HEK293 (cell line): ENCODE results near the gene NTF4.

Source experiments
- CTCF ChIA-PET: fragments of 350-600 bp; formaldehyde crosslinking; extraction: SDS; loops from one replicate; lab custom pipeline; 2021; ENCODE audit warnings: antibody characterized with exemption; lab: Yijun Ruan, JAX
- POLR2A ChIA-PET: fragments of 300-600 bp; formaldehyde crosslinking; extraction: SDS; loops from one replicate; lab custom pipeline; 2020; ENCODE audit warnings: antibody characterized with exemption, inconsistent platforms; lab: Yijun Ruan, JAX
- H3K27ac ChIP-seq: fragments of 200-500 bp; sonication (Bioruptor generic); 2 replicates; pipeline ENCODE4 v1.5.1; 2014; ENCODE audit warnings: low read depth, low read length, control low read depth, inconsistent platforms; ENCODE audit errors: extremely low read depth
- H3K36me3 ChIP-seq, 2 experiments: fragments of 200-500 bp in 1 of 2; sonication (Bioruptor generic) in 1 of 2; 1 replicate in 1 of 2; 2 replicates in 1 of 2; pipeline ENCODE4 v1.5.1; 2014 to 2017; ENCODE audit warnings: inconsistent platforms in 2 of 2, low read length in 2 of 2; ENCODE audit not compliant: control insufficient read depth in 2 of 2, insufficient read depth in 1 of 2
- H3K4me1 ChIP-seq: fragments of 200-500 bp; sonication (Bioruptor generic); 2 replicates; pipeline ENCODE4 v1.5.1; 2014; ENCODE audit warnings: mild to moderate bottlenecking, low read length, inconsistent platforms; ENCODE audit not compliant: control insufficient read depth, insufficient read depth
- H3K4me3 ChIP-seq: 2 replicates; pipeline ENCODE4 v1.5.1; 2011; ENCODE audit warnings: low read depth, mild to moderate bottlenecking, control low read depth, low read length, moderate library complexity
- H3K9me3 ChIP-seq: fragments of 200-500 bp; sonication (Bioruptor generic); 2 replicates; pipeline ENCODE4 v1.5.1; 2014; ENCODE audit warnings: low read depth, low read length, inconsistent platforms; ENCODE audit not compliant: control insufficient read depth, insufficient read depth
- GLIS1 ChIP-seq: fragments of 450-650 bp; formaldehyde crosslinking; IDR thresholded peaks from 2 replicates; pipeline ENCODE4 v1.5.1; 2016; ENCODE audit warnings: missing biosample characterization, missing genetic modification characterization
- GLIS2 ChIP-seq: fragments of 450-650 bp; formaldehyde crosslinking; IDR thresholded peaks from 2 replicates; pipeline ENCODE4 v1.5.1; 2016; ENCODE audit warnings: missing biosample characterization, missing genetic modification characterization
- HOXC10 ChIP-seq: sonication (generic); formaldehyde crosslinking; IDR thresholded peaks from 2 replicates; pipeline ENCODE4 v1.8.1; 2023; ENCODE audit warnings: mild to moderate bottlenecking, missing genetic modification reagents
- ZBTB6 ChIP-seq: fragments of 450-650 bp; formaldehyde crosslinking; IDR thresholded peaks from 2 replicates; pipeline ENCODE4 v1.5.1; 2017; ENCODE audit warnings: missing biosample characterization, missing genetic modification characterization
- ZNF148 ChIP-seq: fragments of 450-650 bp; formaldehyde crosslinking; IDR thresholded peaks from 2 replicates; pipeline ENCODE4 v1.5.0; 2017; ENCODE audit warnings: missing biosample characterization, missing genetic modification characterization, borderline replicate concordance
- ZNF174 ChIP-seq: fragments of 450-650 bp; formaldehyde crosslinking; IDR thresholded peaks from 2 replicates; pipeline ENCODE4 v1.5.0; 2017; ENCODE audit warnings: missing biosample characterization, mild to moderate bottlenecking, missing genetic modification characterization
- ZNF18 ChIP-seq: fragments of 450-650 bp; formaldehyde crosslinking; IDR thresholded peaks from 2 replicates; pipeline ENCODE4 v1.5.1; 2016; ENCODE audit warnings: missing biosample characterization, missing genetic modification characterization
- ZNF341 ChIP-seq: fragments of 450-650 bp; formaldehyde crosslinking; IDR thresholded peaks from 2 replicates; pipeline ENCODE4; 2016; ENCODE audit warnings: low read depth, missing biosample characterization, missing genetic modification characterization
- ZNF426 ChIP-seq: fragments of 450-650 bp; formaldehyde crosslinking; IDR thresholded peaks from 2 replicates; pipeline ENCODE4 v1.5.1; 2017; ENCODE audit warnings: missing biosample characterization, missing genetic modification characterization, mild to moderate bottlenecking, inconsistent platforms, moderate library complexity
- ZNF433 ChIP-seq: fragments of 450-650 bp; formaldehyde crosslinking; IDR thresholded peaks from 2 replicates; pipeline ENCODE4 v1.5.1; 2016; ENCODE audit warnings: missing biosample characterization, missing genetic modification characterization, low read depth
- ZNF518A ChIP-seq: fragments of 450-650 bp; formaldehyde crosslinking; conservative IDR thresholded peaks from 2 replicates; pipeline ENCODE4 v1.5.1; 2016; ENCODE audit warnings: low read depth, missing biosample characterization, missing genetic modification characterization
- ZNF585B ChIP-seq: fragments of 450-650 bp; formaldehyde crosslinking; IDR thresholded peaks from 2 replicates; pipeline ENCODE4 v1.5.1; 2016; ENCODE audit warnings: missing biosample characterization, missing genetic modification characterization
- ZNF610 ChIP-seq: fragments of 450-650 bp; formaldehyde crosslinking; IDR thresholded peaks from 2 replicates; pipeline ENCODE4 v1.5.1; 2016; ENCODE audit warnings: missing biosample characterization, missing genetic modification characterization, borderline replicate concordance
- ZNF621 ChIP-seq: fragments of 450-650 bp; formaldehyde crosslinking; IDR thresholded peaks from 2 replicates; pipeline ENCODE4 v1.5.1; 2017; ENCODE audit warnings: missing biosample characterization, missing genetic modification characterization
- ZNF629 ChIP-seq: fragments of 450-650 bp; formaldehyde crosslinking; IDR thresholded peaks from 2 replicates; pipeline ENCODE4 v1.5.1; 2017; ENCODE audit warnings: missing biosample characterization, missing genetic modification characterization
- ZNF747 ChIP-seq: fragments of 450-650 bp; formaldehyde crosslinking; IDR thresholded peaks from 2 replicates; pipeline ENCODE4 v1.5.1; 2016; ENCODE audit warnings: missing biosample characterization, missing genetic modification characterization
- ZNF830 ChIP-seq: fragments of 450-650 bp; IDR thresholded peaks from 2 replicates; pipeline ENCODE4 v1.5.0; 2018; ENCODE audit warnings: missing biosample characterization, missing genetic modification characterization, low read depth, mild to moderate bottlenecking, moderate library complexity
- ZNF843 ChIP-seq: fragments of 450-650 bp; formaldehyde crosslinking; IDR thresholded peaks from 2 replicates; pipeline ENCODE4 v1.5.1; 2016; ENCODE audit warnings: missing biosample characterization, missing genetic modification characterization

The NTF4 gene

GRCh38 chr19:49104229-49104864 lies 39.7 kb upstream of the NTF4 start:
- Histone ChIP-seq H3K4me1 (no peaks in the 10 kb centered on the region), H3K36me3 (peaks cover 78 to 94% of the 10 kb centered on the region in 2 experiments)
- peak; percentile 34; the same call in 1 of the 2 replicates for TF ChIP-seq ZNF341 (tag by site-specific recombination)
- TF ChIP-seq ZNF629, result no peak
- TF ChIP-seq, all 188 proteins: peak for 1
- CTCF ChIA-PET, result interaction anchor here (0.6 to 7.9 kb wide), 7 partner anchors 7 to 120 kb away, joined by 3 to 104 read pairs (median 12); partner anchors contain the start of gene LIN7B
- H3K4me3 ChIP-seq, result no peak overlapping the region
- POLR2A ChIA-PET, result interaction anchor here (0.6 to 1.5 kb wide), 3 partner anchors 10 to 765 kb away, joined by 4 to 5 read pairs (median 5); no protein-coding TSS in a partner anchor
- peak overlapping the region; percentile 31; the same call in 1 of the 2 replicates for H3K27ac ChIP-seq
- H3K9me3 ChIP-seq, result no peaks in the 10 kb centered on the region

- ChIA-PET POLR2A (interaction anchor here (0.6 kb wide), 1 partner anchor 766 kb away, joined by 5 read pairs; no protein-coding TSS in a partner anchor), CTCF (interaction anchor here (0.6 to 1.9 kb wide), 3 partner anchors 11 to 95 kb away, joined by 3 to 5 read pairs (median 3); no protein-coding TSS in a partner anchor)
- no peak overlapping the region for H3K4me3 ChIP-seq
- peaks cover 82 to 94% of the 10 kb centered on the region in 2 experiments for H3K36me3 ChIP-seq
- 0 out of 2 replicates have a peak, but pooled peaks have one; percentile 23 for TF ChIP-seq GLIS2
- TF ChIP-seq ZNF18 (tag by site-specific recombination), result no peak
- TF ChIP-seq ZNF148 (tag by site-specific recombination), result no peak
- 0 out of 2 replicates have a peak overlapping the region, but pooled peaks have one; percentile 9 for H3K27ac ChIP-seq
- no peaks in the 10 kb centered on the region for H3K4me1 ChIP-seq
- no peaks in the 10 kb centered on the region for H3K9me3 ChIP-seq
Measured at GRCh38 chr19:49103331-49104085, 38.9 kb upstream of the NTF4 start.

GRCh38 chr19:49102303-49102702 lies 37.7 kb upstream of the NTF4 start:
- H3K27ac ChIP-seq, result no peak overlapping the region
- no peak overlapping the region for H3K4me3 ChIP-seq
- POLR2A ChIA-PET, result interaction anchor here (0.6 kb wide), 1 partner anchor 126 kb away, joined by 4 read pairs; no protein-coding TSS in a partner anchor
- CTCF ChIA-PET, result interaction anchor here (0.5 to 1.9 kb wide), 4 partner anchors 97 to 126 kb away, joined by 3 to 5 read pairs (median 4); no protein-coding TSS in a partner anchor
- H3K4me1 ChIP-seq, result peaks cover 3% of the 10 kb centered on the region
- H3K9me3 ChIP-seq, result no peaks in the 10 kb centered on the region
- H3K36me3 ChIP-seq, result peaks cover 75 to 94% of the 10 kb centered on the region in 2 experiments
- no peak for TF ChIP-seq ZNF585B
- TF ChIP-seq ZNF747 (tag by site-specific recombination), result no peak
- TF ChIP-seq GLIS1, result no peak
- TF ChIP-seq ZNF426, result no peak
- no peak for TF ChIP-seq ZNF174
- no peak for TF ChIP-seq ZNF518A
- no peak for TF ChIP-seq ZNF843
- TF ChIP-seq ZNF621 (tag by site-specific recombination), result no peak
- no peak for TF ChIP-seq ZBTB6 (tag by site-specific recombination)
- TF ChIP-seq HOXC10 (CRISPR knock-in tag), result no peak
- TF ChIP-seq ZNF433 (tag by site-specific recombination), result no peak
- no peak for TF ChIP-seq ZNF610 (tag by site-specific recombination)
- no peak for TF ChIP-seq ZNF830 (tag by site-specific recombination)
